ENCODE results near the gene DGCR6L. TPM values are rescaled to one million over a fixed set of nuclear protein-coding genes. Genes with fewer than 3 reads are reported as not detected.
"Not testable (repeated sequence)": the region's sequence is repeated elsewhere in the genome, so short reads cannot be mapped to it uniquely, and the experiment has no call there.

The DGCR6L gene
- total RNA-seq, 2 experiments from 2014 or later = 22.5 to 37.8 TPM

GRCh38 chr22:20268279-20269012 is 51.4 kb downstream of the DGCR6L start, which contains the start of gene RTN4R:
TSS of gene RTN4R (minus strand) at chr22:20268318. CDS start at chr22:20268092, 226 bp downstream.
- no TSS peak for BruUV-seq (replicated peaks)
- Histone ChIP-seq H3K36me3 (ENCODE audit: insufficient read depth, low read length) (no peaks in the 10 kb centered on the region), H4K20me1 (ENCODE audit: insufficient read depth, low read length) (no peaks in the 10 kb centered on the region), H3K4me2 (ENCODE audit: low read length) (peak within 1 kb of the TSS; percentile 38), H3K9me3 (ENCODE audit: low read length) (no peaks in the 10 kb centered on the region), H3K4me1 (ENCODE audit: insufficient read depth, low read length, poor library complexity, severe bottlenecking) (no peaks in the 10 kb centered on the region), H2AFZ (ENCODE audit: low read length) (no peak within 1 kb of the TSS), H3K4me3 (ENCODE audit: low read depth, low read length, poor library complexity, severe bottlenecking) (peak within 1 kb of the TSS; percentile 22), H3K27ac (ENCODE audit: low read depth, low read length, poor library complexity, severe bottlenecking) (no peak within 1 kb of the TSS), H3K9me2 (ENCODE audit: insufficient read depth, low read length) (no peaks in the 10 kb centered on the region), H3K79me2 (ENCODE audit: insufficient read depth, low read depth, low read length) (no peaks in the 10 kb centered on the region)
- peak; percentile 58 for DNase-seq (ENCODE audit: low spot score)
- intact Hi-C loops (cut with micrococcal nuclease; ENCODE audit: unreplicated experiment) = loop anchor here (1.0 kb wide), 1 partner anchor 111 kb away; no protein-coding TSS in a partner anchor
- ChIA-PET POLR2A (no interaction called here), CTCF (ENCODE audit: unreplicated experiment) (no interaction called here)
- TF ChIP-seq EZH2phosphoT487 (IDR thresholded peaks at IDR 0.05; ENCODE audit: borderline replicate concordance, low read depth, low read length) = no peak
- peak; percentile 63 for TF ChIP-seq CTCF (conservative IDR thresholded peaks at IDR 0.05; ENCODE audit: low read length)

- ChIA-PET POLR2A (no interaction called here), CTCF (ENCODE audit: unreplicated experiment) (no interaction called here)
- intact Hi-C loops (cut with micrococcal nuclease; ENCODE audit: unreplicated experiment) = loop anchor here (1.0 kb wide), 1 partner anchor 110 kb away; no protein-coding TSS in a partner anchor
- Histone ChIP-seq H3K36me3 (ENCODE audit: insufficient read depth, low read length) (no peaks in the 10 kb centered on the region), H3K79me2 (ENCODE audit: insufficient read depth, low read depth, low read length) (no peaks in the 10 kb centered on the region), H3K4me3 (ENCODE audit: low read depth, low read length, poor library complexity, severe bottlenecking) (no peak overlapping the region), H3K4me1 (ENCODE audit: insufficient read depth, low read length, poor library complexity, severe bottlenecking) (no peaks in the 10 kb centered on the region), H3K9me3 (ENCODE audit: low read length) (no peaks in the 10 kb centered on the region), H3K4me2 (ENCODE audit: low read length) (no peak overlapping the region), H3K9me2 (ENCODE audit: insufficient read depth, low read length) (no peaks in the 10 kb centered on the region), H3K27ac (ENCODE audit: low read depth, low read length, poor library complexity, severe bottlenecking) (no peak overlapping the region), H2AFZ (ENCODE audit: low read length) (no peak overlapping the region), H4K20me1 (ENCODE audit: insufficient read depth, low read length) (no peaks in the 10 kb centered on the region)
- no peak for DNase-seq (ENCODE audit: low spot score)
- no peak for TF ChIP-seq CTCF (conservative IDR thresholded peaks at IDR 0.05; ENCODE audit: low read length)
- no peak for TF ChIP-seq EZH2phosphoT487 (IDR thresholded peaks at IDR 0.05; ENCODE audit: borderline replicate concordance, low read depth, low read length)
- no TSS peak for BruUV-seq (replicated peaks)
Observed at GRCh38 chr22:20267441-20268278, 52.2 kb downstream of the DGCR6L start.

GRCh38 chr22:20266667-20267440 is 53.0 kb downstream of the DGCR6L start:
- H2AFZ ChIP-seq (ENCODE audit: low read length); POLR2A ChIA-PET: not testable (repeated sequence)

GRCh38 chr22:20265772-20266666 is 53.8 kb downstream of the DGCR6L start:
- intact Hi-C loops (cut with micrococcal nuclease; ENCODE audit: unreplicated experiment); BruUV-seq (replicated peaks); POLR2A ChIA-PET: not testable (repeated sequence)

More at GRCh38 chr22:20266667-20267440, 53.0 kb downstream of the DGCR6L start:
- H3K4me1 ChIP-seq (ENCODE audit: insufficient read depth, low read length, poor library complexity, severe bottlenecking); H3K27ac ChIP-seq (ENCODE audit: low read depth, low read length, poor library complexity, severe bottlenecking); BruUV-seq (replicated peaks); intact Hi-C loops (cut with micrococcal nuclease; ENCODE audit: unreplicated experiment); CTCF ChIA-PET (ENCODE audit: unreplicated experiment); H3K79me2 ChIP-seq (ENCODE audit: insufficient read depth, low read depth, low read length); H3K4me2 ChIP-seq (ENCODE audit: low read length); H3K9me2 ChIP-seq (ENCODE audit: insufficient read depth, low read length); H3K36me3 ChIP-seq (ENCODE audit: insufficient read depth, low read length); H3K9me3 ChIP-seq (ENCODE audit: low read length); DNase-seq (ENCODE audit: low spot score); H3K4me3 ChIP-seq (ENCODE audit: low read depth, low read length, poor library complexity, severe bottlenecking); H4K20me1 ChIP-seq (ENCODE audit: insufficient read depth, low read length): not testable (repeated sequence)

More at GRCh38 chr22:20265772-20266666, 53.8 kb downstream of the DGCR6L start:
- H3K4me2 ChIP-seq (ENCODE audit: low read length); H3K27ac ChIP-seq (ENCODE audit: low read depth, low read length, poor library complexity, severe bottlenecking); H3K9me3 ChIP-seq (ENCODE audit: low read length); CTCF ChIA-PET (ENCODE audit: unreplicated experiment); H3K4me3 ChIP-seq (ENCODE audit: low read depth, low read length, poor library complexity, severe bottlenecking); H3K9me2 ChIP-seq (ENCODE audit: insufficient read depth, low read length); H3K79me2 ChIP-seq (ENCODE audit: insufficient read depth, low read depth, low read length); H3K36me3 ChIP-seq (ENCODE audit: insufficient read depth, low read length); DNase-seq (ENCODE audit: low spot score); H2AFZ ChIP-seq (ENCODE audit: low read length); H4K20me1 ChIP-seq (ENCODE audit: insufficient read depth, low read length); H3K4me1 ChIP-seq (ENCODE audit: insufficient read depth, low read length, poor library complexity, severe bottlenecking): not testable (repeated sequence)

Data from OCI-LY7 (cell line).